Neural cell (in vitro differentiated cells): ENCODE measurements around the gene FAM107B.

ENCODE experiments used
- CTCF ChIP-seq: fragments of 450-650 bp; IDR thresholded peaks from 2 replicates; pipeline ENCODE4 v1.5.1; 2014; ENCODE audit warnings: antibody characterized with exemption, mild to moderate bottlenecking, moderate library complexity; ENCODE audit not compliant: poor library complexity, severe bottlenecking
- EP300 ChIP-seq: fragments of 450-650 bp; conservative IDR thresholded peaks from 2 replicates; pipeline ENCODE4 v1.6.1; 2014; ENCODE audit warnings: antibody characterized with exemption, mild to moderate bottlenecking, moderate library complexity; ENCODE audit not compliant: poor library complexity, severe bottlenecking
- EZH2 ChIP-seq: fragments of 200-600, 300-800 bp; shearing (Covaris generic), sonication (generic); IDR thresholded peaks from 2 replicates; pipeline ENCODE4 v1.6.1; 2014; ENCODE audit warnings: antibody characterized with exemption, low read length, borderline replicate concordance, mild to moderate bottlenecking; ENCODE audit not compliant: insufficient read depth, poor library complexity, severe bottlenecking
- TF ChIP-seq, protein P1 (sequence below): IDR thresholded peaks from 2 replicates; pipeline ENCODE4 v1.6.1; 2012; ENCODE audit warnings: borderline replicate concordance

DNA sequence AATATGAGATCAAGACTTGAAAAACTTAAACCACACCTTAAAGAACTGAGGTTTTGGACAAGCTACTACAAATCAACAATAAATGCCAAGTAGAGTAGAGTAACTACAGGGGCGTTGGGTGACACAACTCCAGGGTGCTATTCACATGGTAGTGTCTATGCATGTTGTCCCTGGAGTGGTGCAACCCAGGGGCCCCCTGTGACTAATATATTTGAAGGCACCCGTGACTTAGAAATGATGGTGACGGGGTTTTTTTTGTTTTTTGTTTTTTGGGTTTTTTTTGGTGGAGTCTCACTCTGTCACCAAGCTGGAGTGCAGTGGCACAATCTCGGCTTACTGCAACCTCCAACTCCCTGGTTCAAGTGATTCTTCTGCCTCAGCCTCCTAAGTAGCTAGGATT is 106.9 kb downstream of the FAM107B start:
- TF ChIP-seq CTCF (no peak), EP300 (no peak), EZH2 (no peak)
- TF ChIP-seq, protein P1, sequence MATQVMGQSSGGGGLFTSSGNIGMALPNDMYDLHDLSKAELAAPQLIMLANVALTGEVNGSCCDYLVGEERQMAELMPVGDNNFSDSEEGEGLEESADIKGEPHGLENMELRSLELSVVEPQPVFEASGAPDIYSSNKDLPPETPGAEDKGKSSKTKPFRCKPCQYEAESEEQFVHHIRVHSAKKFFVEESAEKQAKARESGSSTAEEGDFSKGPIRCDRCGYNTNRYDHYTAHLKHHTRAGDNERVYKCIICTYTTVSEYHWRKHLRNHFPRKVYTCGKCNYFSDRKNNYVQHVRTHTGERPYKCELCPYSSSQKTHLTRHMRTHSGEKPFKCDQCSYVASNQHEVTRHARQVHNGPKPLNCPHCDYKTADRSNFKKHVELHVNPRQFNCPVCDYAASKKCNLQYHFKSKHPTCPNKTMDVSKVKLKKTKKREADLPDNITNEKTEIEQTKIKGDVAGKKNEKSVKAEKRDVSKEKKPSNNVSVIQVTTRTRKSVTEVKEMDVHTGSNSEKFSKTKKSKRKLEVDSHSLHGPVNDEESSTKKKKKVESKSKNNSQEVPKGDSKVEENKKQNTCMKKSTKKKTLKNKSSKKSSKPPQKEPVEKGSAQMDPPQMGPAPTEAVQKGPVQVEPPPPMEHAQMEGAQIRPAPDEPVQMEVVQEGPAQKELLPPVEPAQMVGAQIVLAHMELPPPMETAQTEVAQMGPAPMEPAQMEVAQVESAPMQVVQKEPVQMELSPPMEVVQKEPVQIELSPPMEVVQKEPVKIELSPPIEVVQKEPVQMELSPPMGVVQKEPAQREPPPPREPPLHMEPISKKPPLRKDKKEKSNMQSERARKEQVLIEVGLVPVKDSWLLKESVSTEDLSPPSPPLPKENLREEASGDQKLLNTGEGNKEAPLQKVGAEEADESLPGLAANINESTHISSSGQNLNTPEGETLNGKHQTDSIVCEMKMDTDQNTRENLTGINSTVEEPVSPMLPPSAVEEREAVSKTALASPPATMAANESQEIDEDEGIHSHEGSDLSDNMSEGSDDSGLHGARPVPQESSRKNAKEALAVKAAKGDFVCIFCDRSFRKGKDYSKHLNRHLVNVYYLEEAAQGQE = no peak
